Measurements from ENCODE around the gene TEX261. TPM values are rescaled to one million over a fixed set of nuclear protein-coding genes. Genes with fewer than 3 reads are reported as not detected.

The TEX261 gene
- total RNA-seq, 1 donor from 2014 or later, result 54.1 TPM

GRCh38 chr2:70995426-70995729 lies 705 bp upstream of the TEX261 start:
- Mint-ChIP-seq H3K4me1 (peaks cover 33% of the 10 kb centered on the region), H3K36me3 (ENCODE audit: low read depth) (peaks cover 26% of the 10 kb centered on the region)
- TF ChIP-seq CTCF (IDR thresholded peaks at IDR 0.05), result no peak

GRCh38 chr2:70994009-70994698 lies 519 bp downstream of the TEX261 start:
- CTCF ChIA-PET, result no interaction called here
- peak overlapping the region; percentile 87 for H3K27ac Mint-ChIP-seq
- no peak for TF ChIP-seq CTCF (IDR thresholded peaks at IDR 0.05)
- H3K27me3 Mint-ChIP-seq, result no peaks in the 10 kb centered on the region
- peak; percentile 13 for ATAC-seq (ENCODE audit: low read depth)
- POLR2A ChIA-PET, result interaction anchor here (1.3 kb wide), 1 partner anchor 16 kb away, joined by 4 read pairs; the partner anchor contains the start of gene ANKRD53
- H3K4me1 Mint-ChIP-seq, result peaks cover 33% of the 10 kb centered on the region
- H3K9me3 Mint-ChIP-seq, result no peaks in the 10 kb centered on the region
- intact Hi-C loops (cut with micrococcal nuclease), result loop anchor here (1.0 to 10.0 kb wide), 2 partner anchors 136 to 1079 kb away; partner anchors contain the start of genes MCEE, MPHOSPH10 and MXD1
- no peak for DNase-seq
- peaks cover 35% of the 10 kb centered on the region for H3K36me3 Mint-ChIP-seq (ENCODE audit: low read depth)
- peak overlapping the region; percentile 96 for H3K4me3 Mint-ChIP-seq

More at GRCh38 chr2:70995426-70995729, 705 bp upstream of the TEX261 start:
- ATAC-seq (ENCODE audit: low read depth) (peak; percentile 29), DNase-seq (no peak)
- ChIA-PET CTCF (no interaction called here), POLR2A (no interaction called here)
- intact Hi-C loops (cut with micrococcal nuclease), result loop anchor here (1.0 to 10.0 kb wide), 5 partner anchors 10 to 1081 kb away; partner anchors contain the start of genes MXD1 and NAGK
- no peaks in the 10 kb centered on the region for H3K9me3 Mint-ChIP-seq
- peak overlapping the region; percentile 78 for H3K27ac Mint-ChIP-seq
- no peaks in the 10 kb centered on the region for H3K27me3 Mint-ChIP-seq
- peak overlapping the region; percentile 89 for H3K4me3 Mint-ChIP-seq

DNA sequence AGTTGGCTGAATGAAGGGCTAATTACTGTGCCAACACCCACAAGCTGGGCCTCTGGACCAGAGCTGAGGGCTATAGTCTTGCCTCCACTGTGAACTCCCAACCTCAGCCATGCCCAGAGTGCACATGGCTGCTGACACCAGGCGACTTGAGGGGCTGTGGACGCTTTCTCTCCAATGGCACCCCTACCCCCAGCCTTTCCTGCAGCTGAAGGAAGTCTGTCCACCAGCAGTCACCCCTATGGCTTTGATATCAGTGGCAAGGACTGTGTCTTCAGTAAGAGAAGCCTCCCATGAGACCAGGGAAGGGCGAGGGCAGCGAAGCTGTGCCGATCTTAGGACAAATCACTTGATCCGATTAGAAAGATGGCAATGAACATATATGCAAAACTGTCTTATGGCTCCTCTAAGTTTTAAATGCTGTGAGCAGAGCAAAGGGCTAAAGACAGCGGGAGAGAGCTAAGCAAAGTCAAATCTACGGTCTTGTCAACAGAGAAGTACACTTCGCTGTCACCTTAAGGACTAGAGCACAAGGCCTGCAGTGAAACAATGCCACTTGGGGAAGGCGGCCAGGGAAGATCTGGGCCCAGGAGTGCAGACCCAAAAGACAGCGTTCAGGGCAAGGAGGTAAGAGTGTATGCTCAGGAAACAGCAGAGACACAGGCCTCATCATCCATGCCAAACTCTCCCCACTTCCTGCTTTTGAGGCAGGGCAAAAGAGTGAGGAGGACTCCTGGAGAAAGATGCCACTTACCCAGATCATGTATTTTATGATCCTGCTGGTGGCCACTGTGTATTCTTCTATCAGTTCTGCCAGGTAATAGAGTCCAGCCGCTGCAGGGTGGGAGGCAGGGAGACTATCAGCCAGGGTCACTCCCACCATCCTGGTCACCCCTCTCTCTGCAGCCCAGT lies 1.5 kb downstream of the TEX261 start:
- POLR2A ChIA-PET, result interaction anchor here (0.6 kb wide), 1 partner anchor 45 kb away, joined by 3 read pairs; no protein-coding TSS in a partner anchor
- DNase-seq (peak; percentile 12), ATAC-seq (ENCODE audit: low read depth) (no peak)
- CTCF ChIA-PET, result no interaction called here
- peak overlapping the region; percentile 96 for H3K4me3 Mint-ChIP-seq
- H3K9me3 Mint-ChIP-seq, result no peaks in the 10 kb centered on the region
- peaks cover 33% of the 10 kb centered on the region for H3K4me1 Mint-ChIP-seq
- H3K27me3 Mint-ChIP-seq, result no peaks in the 10 kb centered on the region
- H3K27ac Mint-ChIP-seq, result peak overlapping the region; percentile 87
- no peak for TF ChIP-seq CTCF (IDR thresholded peaks at IDR 0.05)
- peaks cover 45% of the 10 kb centered on the region for H3K36me3 Mint-ChIP-seq (ENCODE audit: low read depth)
- intact Hi-C loops (cut with micrococcal nuclease), result loop anchor here (10.0 kb wide), 1 partner anchor 1078 kb away; the partner anchor contains the start of gene MXD1

- H3K9me3 Mint-ChIP-seq, result no peaks in the 10 kb centered on the region
- POLR2A ChIA-PET, result no interaction called here
- peak overlapping the region; percentile 5 for H3K4me3 Mint-ChIP-seq
- CTCF ChIA-PET, result no interaction called here
- H3K36me3 Mint-ChIP-seq (ENCODE audit: low read depth), result peaks cover 59% of the 10 kb centered on the region
- ATAC-seq (ENCODE audit: low read depth) (no peak), DNase-seq (no peak)
- peaks cover 33% of the 10 kb centered on the region for H3K4me1 Mint-ChIP-seq
- no peak for TF ChIP-seq CTCF (IDR thresholded peaks at IDR 0.05)
- intact Hi-C loops (cut with micrococcal nuclease), result loop anchor here (10.0 kb wide), 1 partner anchor 1077 kb away; the partner anchor contains the start of gene MXD1
- H3K27ac Mint-ChIP-seq, result no peak overlapping the region
- no peaks in the 10 kb centered on the region for H3K27me3 Mint-ChIP-seq
Observed at GRCh38 chr2:70991742-70992141, 2.9 kb downstream of the TEX261 start.

DNA sequence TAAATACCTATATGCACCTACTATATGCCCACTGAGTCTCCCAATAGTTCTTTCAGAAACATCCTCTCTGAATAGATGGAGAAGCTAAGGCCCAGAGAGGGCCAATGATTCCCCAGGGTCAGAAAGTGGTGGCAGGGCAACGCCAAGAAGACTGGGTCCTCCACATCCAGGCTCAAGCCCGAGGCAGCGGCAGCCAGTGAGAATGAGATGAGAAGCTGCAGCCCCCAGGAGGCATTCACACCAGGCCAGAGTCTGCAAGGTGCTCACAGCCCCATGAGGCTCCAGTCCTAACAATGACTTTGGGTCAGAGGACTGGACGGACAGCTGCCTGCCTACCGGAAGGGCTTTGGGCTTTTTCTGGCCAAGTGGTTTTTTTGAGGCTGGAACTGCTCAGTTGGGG lies 3.5 kb downstream of the TEX261 start:
- ChIA-PET POLR2A (no interaction called here), CTCF (no interaction called here)
- peaks cover 33% of the 10 kb centered on the region for H3K4me1 Mint-ChIP-seq
- H3K9me3 Mint-ChIP-seq, result no peaks in the 10 kb centered on the region
- no peaks in the 10 kb centered on the region for H3K27me3 Mint-ChIP-seq
- H3K4me3 Mint-ChIP-seq, result no peak overlapping the region
- DNase-seq, result no peak
- intact Hi-C loops (cut with micrococcal nuclease), result loop anchor here (10.0 kb wide), 1 partner anchor 1076 kb away; the partner anchor contains the start of gene MXD1
- ATAC-seq (ENCODE audit: low read depth), result no peak
- no peak overlapping the region for H3K27ac Mint-ChIP-seq
- TF ChIP-seq CTCF (IDR thresholded peaks at IDR 0.05), result no peak
- H3K36me3 Mint-ChIP-seq (ENCODE audit: low read depth), result peaks cover 65% of the 10 kb centered on the region

Data from activated B cell treated with CpG ODN at 0.5 μM for 24 hours (primary cell).